Occipital lobe (tissue), 2 donors: Measurements from ENCODE around the gene POU2F1. TPM values are rescaled to one million over a fixed set of nuclear protein-coding genes. Genes with fewer than 3 reads are reported as not detected.

Experiments
- DNase-seq: peaks from one replicate; lab custom pipeline; 2025; lab: John Stamatoyannopoulos, UW
- total RNA-seq: library from RNA; depleted of rRNA; stranded (reverse); fragments of >200 nt; gene quantifications from one replicate; pipeline ENCODE4 v1.2.3, GENCODE V29; 2014

Gene POU2F1
- total RNA-seq, 1 donor from 2014 or later: 34.6 TPM

DNA sequence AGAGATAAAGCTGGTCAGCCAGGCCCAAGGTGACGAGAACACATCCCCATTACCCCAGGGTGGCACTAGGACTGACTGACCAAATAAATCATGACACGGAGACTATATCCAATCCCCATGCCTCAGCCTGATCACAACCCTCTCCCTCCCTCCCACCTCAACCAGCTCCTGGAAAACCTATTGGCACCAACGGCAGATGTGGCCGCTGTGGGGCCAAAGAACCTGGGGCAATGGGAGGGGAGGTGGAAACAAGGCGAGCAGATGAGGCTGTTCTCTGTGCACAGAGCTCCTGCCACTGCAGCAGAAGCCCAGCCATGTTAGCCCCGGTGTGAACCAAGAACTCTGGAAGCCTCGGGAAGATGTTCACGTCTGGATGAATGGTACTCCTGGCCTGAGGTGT lies 220.1 kb downstream of the POU2F1 start:
- DNase-seq: no peak

DNA sequence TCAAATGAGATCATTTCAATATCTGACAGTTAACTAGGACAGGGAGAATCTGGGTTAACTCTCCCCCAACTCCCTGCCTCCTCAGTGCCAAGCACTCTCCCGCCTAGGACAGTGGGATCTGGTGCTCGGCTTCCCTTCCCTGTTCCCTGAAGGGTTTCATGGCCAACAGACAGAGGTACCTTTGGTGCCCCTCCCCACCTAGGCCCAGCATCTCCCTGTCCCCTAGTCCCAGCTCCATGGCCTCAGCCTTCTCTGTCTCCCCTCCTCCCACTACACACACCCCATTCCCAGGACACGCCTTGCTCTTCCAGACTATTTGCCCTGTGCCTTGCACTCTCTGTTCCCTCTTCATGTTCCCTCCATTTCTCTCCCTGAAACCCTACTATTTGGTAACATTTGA lies 220.5 kb downstream of the POU2F1 start:
- no peak for DNase-seq

DNA sequence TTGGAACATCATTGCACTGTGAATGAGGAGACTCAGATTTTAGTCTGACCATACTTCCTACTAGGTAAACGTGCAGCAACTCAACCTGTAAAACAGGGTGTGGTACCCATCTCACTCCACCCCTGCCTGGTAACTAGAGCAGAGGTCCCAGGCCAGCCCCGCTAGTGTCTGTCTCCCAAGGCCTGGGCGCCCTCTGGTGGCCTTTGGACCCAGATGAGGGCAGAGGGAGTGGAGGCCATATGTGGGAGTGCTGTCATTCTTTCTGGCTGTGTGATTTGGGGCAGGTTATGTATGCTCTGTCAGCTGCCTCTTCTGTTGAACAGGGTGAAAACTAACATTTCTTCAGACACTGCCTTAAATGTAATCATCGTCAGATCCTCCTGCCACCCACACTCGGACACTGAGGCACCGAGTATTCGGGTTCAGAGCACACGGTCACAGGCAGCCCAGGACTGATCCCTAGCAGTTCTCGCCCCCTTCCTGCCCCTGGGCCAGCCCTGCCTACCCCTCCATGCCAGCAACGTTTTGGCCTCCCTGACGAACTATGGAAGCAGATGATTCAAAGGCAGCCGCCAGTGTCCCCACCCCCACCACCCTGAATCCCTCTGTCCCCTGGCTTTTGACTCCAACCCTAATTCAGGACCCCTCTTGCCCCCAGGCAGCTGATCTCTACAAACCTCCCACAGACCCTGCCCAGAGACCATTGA lies 221.6 kb downstream of the POU2F1 start:
- DNase-seq: peak; percentile 30

DNA sequence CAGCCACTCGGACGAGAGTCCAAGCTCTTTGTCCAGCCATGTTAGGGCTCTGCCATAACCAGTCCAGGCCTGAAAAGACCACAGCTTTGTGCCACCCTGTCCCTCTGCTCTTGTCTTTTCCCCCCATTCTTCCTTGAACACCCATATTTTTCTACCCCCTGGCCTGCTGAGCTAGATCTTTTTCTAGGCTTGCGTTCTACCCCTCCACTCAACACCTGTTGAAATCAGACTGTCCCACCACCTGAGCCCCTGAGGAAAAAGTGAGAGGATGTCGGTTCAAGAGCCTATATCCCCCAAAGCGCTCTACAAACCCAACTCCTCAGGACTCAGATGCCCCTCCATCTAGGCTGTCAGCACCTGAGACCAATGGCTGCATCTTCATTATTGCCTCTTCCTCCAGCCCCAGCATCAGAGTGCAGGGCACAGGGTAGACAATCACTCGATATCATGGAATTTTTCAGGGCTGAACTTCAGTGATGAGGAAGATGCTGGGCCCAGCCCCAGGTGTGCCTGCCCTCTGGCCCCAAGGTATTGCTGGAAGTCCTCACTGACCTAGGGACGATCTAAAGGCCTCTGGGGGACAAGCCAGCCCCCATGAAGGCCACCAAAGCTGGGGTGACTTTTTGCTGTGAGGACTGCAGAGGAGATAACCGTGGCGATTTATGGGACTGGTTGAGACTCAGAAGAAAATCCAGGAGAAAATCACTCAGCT lies 222.3 kb downstream of the POU2F1 start:
- DNase-seq: no peak

DNA sequence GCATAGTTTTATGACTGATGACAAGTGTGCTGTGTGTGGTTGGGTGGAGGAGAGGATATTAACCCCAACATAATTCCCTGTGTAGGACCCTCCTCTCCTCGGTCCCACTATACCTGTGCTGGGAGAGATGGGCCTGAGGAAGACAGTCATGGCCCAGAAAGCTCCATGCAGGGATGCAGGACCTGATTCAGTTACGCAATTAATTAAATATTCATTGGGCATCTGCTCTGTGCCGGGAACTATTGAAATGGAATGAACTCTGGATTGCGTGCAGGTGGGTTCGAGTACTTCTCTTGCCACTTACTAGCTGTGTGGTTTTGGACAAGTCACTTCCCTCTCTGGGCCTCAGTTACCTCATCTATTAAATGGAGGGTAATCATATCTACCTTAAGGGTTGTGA lies 223.1 kb downstream of the POU2F1 start:
- no peak for DNase-seq

DNA sequence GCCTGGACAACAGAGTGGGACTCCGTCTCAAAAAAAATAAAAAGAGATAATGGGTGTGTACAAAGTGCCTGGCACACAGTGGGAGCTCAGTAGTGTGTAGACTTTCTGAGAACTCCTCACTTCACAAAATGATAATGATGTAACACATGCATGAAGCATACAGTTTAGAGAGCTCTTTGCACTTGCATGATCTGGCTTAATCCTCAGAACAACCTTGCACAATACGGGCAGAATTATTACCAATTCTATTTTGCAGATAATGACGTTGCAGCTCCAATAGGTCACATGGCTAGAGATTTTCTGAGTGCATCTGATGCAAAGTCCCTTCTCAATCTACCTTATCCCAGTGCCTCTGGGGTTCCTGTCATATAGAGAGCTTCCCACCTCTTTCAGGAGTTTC lies 226.3 kb downstream of the POU2F1 start:
- no peak for DNase-seq

DNA sequence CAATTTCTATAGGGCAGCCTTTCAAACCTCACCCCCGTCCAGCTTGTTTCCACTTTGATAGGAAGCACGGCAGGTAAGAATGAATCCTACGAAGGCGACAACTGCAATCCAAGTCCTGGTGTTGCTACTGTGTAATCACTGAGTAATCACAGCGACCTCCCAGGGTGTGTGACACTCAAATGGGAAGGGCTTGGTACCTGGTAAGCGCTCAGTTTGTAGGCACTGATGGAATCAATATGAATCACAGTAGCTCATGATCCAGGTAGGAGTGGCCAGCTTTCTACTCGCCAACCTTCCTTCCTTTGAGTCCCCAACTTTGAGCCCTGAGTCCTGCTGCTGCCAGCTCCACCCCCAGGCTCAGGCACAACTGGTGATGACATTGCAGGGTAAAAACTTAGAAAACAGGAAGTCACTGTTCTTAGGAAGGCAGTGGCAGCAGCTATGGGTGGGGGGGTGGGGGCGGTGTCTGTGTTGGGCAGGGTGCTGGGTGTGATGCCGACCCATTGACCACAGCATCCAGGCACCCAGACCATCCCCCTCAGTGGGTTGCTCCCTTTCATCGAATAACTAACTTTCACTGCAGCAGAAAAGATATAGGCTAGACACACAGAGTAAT lies 226.9 kb downstream of the POU2F1 start:
- no peak for DNase-seq

DNA sequence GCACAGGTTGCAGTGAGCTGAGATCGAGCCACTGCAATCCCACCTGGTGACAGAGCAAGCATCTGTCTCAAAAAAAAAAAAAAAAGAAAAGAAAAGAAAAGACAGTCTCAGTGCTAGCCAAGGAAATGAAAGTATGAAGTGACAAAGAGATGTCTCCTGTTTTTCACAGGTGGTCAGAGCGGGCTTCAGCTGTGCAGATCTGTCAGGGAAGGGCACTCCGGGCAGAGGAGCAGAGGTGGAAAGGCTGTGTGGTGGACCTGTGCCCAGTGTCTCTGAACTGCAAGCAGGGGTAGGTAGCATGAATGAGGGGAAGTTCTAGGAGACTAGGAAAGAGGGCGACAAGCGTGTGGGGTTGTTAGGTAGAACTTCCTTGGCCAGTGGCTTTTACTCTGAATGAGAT lies 230.2 kb downstream of the POU2F1 start:
- no peak for DNase-seq

DNA sequence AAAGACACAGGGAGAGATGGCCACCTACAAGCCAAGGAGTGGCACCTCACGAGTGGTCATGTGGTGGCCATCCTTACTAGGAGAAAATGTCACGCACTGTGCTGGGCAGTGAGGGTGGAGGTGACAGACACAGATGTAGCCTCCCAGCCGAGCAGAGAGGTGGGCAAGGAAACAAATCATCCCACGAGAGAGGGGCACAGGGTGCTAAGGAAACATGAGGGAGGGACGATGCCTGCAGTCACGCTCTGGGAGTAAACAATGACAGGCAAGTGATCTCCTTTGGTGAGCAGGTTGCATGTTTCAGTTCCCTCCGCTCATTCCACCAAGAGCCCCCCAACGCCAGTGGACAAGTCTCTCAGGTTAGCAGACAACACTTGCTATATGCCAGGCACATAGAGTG lies 231.8 kb downstream of the POU2F1 start:
- DNase-seq: no peak

DNA sequence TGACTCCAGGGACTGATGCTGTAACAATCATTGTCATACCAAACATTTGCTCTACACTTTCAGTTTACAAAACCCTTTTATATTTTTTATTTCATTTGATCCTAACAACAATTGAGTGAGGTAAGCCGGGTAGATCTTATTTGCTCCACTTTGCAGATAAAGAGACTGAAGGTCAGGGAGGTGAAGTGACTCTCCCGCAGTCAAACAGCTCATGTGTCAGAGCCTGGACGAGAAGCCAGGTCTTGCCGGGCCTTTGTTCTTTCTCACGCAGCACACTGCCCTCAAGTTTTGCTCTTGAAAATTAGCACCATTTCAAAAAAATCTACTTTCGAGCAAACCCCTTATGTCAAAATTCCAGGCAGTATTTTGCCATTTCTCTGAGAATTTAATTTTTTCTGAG lies 232.4 kb downstream of the POU2F1 start:
- DNase-seq: no peak

DNA sequence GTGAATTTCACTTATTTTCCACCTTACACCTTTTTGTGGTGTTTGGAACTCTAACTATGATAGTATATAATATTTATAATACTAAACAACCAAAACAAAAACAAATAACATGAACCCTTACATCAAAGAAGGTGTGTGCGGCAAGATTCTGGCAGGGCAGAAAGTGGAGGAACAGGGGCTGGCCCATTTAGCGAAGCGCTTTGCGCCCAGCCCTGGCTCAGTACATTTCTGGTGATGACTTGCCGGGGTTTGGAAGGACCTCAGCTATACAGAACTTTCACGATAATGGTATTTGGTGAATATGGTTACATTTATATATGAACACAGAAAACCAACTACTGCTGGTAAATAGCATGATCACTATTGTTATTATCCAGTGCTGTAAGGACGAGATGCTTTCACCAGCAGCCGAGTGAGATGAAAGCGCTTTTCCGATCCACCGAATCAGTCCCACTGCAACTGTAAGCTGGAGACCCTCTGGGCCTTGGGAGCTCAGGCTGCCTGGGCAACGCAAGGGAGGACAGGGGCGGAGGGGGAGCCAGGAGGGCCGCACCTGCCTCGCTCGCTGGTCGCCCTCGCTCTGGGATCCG lies 233.7 kb downstream of the POU2F1 start:
- no peak for DNase-seq

DNA sequence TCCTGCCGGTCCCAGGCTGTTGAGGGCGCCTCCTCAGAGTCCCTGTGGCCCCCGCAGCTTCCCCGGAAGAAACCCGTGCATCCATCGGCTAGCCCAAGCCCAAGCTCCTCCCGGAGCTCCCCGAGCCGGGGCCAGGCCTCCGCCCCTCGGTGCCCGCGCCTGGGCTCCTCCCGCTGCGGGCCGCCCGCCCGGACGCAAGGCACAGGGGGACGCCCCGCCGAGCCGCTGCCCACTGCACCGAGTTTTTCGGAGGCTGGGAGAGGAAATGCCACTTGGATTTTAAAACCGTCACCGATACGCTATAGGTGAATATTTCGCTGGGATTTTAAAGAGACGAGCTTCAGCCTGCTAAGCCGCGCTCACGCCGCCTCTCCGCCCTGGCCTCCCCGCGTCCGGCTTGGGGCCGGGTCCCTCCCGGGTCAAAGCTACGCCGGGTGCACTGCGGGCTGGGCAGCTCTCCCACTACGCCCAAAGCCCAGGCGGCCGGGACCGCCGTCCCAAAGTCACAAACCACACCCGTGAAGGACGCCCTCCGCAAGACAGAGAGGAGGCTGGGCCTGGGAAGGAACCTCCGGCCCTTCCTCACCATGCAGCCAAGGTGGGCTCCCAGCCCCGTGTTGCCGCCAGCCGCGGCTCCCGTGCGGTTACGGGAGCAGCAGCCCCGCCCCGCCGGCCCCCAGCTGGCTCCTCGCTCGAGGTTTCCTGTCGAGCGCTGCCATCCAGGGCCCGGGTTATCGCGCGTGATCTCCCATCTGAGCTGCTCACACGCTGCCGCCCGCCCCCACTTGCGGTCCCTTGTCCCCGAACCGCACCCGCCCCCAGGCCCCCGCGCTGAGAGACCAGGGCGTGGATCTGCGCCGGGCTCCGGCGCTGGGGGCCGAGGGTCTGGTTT lies 234.5 kb downstream of the POU2F1 start:
- peak; percentile 41 for DNase-seq

DNA sequence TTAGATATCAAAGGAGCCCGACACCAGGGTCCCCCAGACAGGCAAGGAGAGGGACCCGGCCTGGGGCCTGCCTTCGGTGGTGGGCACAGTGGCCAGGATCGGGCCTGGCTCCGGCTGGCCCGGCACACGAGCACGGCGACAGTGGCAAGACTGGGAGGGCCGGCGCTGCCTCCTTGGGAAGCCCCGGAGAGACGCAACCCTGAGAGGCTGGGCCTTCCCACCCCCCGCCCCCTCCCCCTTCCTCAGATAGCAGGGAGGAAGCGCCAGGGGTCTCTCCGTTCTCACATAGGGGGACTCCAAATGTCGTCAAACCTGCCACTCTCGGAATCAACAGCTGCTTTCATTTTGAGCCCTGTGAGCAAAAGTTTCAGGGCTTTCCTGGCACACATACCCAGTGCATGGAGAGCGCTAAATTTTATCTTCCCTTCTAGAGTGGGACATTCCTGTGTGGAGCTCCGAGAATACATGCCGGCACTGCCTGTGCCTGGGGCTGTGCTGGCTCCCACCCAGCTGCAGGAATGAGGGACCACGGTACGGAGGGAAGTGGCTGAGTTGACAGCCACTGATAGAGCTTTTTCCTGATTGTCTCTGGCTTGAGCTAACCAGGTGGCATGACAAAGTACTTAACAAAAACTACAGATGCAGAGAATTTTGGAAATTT lies 235.2 kb downstream of the POU2F1 start:
- DNase-seq: peak; percentile 48

DNA sequence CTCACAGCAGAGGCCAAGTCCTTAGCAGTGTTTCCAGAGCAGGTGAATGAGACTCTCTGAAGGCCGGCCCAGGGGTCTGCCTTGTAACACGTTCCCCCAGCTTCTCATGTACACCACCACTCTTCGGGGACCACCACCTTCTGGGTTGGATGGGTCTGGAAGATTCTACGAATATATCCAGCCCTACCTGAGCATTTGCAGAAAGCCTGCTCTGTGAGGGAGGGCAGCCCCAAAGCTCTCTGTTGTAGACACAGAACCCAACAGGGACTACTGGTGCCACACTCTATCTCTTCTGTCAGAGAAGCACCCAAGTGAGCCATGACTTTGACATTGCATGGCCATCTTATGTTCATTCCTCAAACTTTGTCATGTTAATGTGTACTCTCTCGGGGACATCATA lies 235.8 kb downstream of the POU2F1 start:
- no peak for DNase-seq

DNA sequence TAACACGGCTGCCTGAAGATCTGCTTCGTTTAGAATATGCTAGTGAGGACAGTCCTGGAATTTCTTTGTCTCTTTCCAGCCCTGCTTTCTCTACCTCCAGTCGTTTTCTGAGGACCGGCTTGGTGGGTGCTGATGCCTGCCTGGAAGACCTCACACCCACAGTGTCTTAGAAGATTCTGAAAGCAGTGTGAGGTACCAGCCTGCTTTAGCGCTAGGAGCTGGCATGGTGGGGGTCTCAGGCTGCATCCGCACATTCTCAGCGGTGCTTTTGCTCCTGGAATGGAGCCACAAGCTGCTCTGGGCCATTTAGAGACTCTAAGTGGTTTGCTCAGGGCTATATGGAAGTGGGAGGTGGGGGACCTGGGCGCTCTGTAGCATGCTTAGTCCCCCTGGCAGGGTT lies 236.2 kb downstream of the POU2F1 start:
- DNase-seq: no peak

DNA sequence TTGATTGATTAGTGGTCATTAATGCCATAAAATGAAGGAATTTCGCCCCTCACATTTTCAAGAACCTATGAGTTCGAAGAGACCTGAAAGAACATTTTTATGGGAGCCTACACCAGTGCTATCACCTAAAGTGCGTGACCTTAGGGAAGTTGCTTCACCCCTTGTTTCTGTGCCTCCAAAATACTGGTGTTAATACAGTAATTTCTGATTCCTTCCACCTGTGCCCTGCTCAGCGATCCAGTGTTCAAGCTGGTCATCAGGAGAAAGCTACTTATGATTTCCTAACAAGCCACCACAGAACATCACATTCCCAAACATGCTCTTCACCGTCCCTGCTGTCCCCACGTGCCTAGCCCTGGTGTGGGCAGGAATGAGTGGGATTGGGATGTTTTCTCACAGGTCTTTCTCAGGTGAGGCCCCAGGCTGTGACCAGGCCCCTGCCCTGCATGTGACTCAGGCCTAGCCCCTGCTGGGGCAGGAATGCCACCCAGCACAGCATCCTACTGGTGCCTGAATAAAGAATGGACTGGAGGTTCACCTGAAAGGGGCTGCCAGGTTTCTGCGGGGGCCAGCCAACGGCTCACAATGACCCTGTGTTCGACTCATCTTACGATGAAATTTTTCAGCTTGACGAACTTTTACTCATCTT lies 237.4 kb downstream of the POU2F1 start:
- no peak for DNase-seq

DNA sequence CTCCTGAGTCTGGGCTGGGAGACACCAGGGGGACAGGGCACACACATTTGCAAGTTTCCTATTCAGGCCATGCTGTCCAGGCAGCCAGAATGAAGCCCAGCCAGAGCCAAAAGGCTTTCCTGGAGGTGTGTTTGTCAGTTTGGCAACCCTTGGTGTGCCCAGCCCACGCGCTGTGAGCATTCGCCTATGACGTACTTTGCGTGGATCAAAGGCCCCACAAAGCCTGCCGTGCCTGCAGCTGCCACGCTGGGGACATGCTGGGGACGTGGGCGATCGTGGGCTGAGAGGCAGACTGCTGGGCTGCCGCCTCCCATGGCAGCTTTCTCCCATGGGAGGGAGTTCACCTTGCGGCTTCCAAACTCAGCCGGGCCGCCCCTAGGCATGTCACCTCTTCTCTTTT lies 240.2 kb downstream of the POU2F1 start:
- DNase-seq: peak; percentile 49

DNA sequence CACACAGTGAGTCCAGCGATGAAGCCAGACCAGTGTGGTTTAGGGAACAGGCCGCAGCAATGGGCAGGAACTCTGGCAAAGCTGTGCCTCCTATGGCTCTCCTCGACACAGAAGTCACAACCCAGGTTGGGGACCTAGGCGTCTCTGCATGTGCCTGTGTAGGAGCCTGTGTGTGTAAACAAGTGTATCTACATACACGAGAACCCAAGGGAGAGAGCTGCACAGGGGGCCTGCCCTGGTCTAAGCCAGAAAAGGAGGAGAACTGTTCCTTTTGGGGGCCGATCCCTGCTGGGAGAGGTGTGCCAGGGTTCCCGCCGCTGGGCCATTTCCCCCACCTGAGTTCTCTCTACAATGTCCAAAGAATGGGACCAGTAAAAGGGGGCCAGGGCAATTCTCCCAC lies 241.7 kb downstream of the POU2F1 start:
- DNase-seq: no peak

DNA sequence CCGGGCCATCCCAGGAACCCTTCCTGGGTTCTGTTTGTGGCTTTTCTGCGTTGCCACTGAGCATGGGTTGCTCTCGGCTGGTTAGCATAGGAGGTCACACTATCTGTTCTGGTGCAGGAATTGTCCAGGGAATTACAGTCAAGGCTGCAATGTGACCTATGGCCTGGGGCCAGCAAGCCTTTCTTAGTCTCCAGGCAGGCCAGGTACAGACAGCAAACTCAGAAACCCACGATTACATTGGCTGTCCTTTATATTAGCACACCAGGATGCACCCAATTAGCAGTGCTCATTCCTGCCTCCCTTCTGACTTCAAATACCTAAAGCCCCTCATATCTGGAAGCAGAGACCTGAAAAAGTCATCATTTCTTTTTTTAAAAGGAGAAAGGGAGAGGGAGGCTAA lies 242.4 kb downstream of the POU2F1 start:
- DNase-seq: no peak

DNA sequence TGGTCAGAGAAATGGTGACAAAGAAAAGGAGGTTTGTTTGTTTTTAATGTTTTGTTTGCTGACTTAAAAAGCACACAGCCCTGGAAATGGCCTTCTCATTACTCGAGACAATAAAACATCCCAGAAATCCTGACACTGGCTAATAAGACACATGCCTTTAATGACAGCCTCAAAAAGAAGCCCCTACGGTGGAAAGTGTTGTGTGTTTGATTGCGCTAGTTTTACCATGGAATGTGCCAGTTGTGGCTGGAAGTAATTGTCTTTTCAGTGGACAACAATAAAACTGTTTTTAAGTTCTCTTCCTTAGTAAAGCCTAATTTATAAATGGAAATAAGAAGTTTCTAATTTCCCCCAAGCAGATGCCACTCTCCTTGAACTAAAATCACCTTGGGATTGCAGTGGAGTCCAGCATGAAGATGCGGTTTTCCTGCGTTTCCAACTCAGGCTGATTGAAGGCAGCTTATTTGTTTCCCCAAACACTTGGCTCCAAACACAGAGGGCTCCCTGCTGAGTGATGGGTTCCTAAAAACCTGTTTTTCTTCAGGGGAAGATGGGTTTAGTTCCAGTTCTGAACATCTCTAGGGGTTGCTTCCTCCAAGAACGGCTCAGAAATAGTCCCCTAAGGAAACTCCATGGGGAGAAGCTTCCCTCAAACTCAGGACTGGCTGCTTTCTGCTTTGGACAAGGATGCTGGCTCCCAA lies 243.3 kb downstream of the POU2F1 start:
- no peak for DNase-seq
